22Rv1 (cell line): ENCODE results near the gene NANOS3.

ENCODE experiments used
- CTCF ChIP-seq: fragments of 450-650 bp; IDR thresholded peaks from 2 replicates; pipeline ENCODE4 v1.5.1; 2017; ENCODE audit warnings: mild to moderate bottlenecking
- ZFX ChIP-seq: fragments of 450-650 bp; IDR thresholded peaks from 2 replicates; pipeline ENCODE4 v1.6.1; 2017; ENCODE audit warnings: antibody characterized with exemption, borderline replicate concordance

- no peak for TF ChIP-seq CTCF
- no peak for TF ChIP-seq ZFX
Measured at GRCh38 chr19:13866463-13867046, 10.4 kb upstream of the NANOS3 start.
